ENCODE measurements around the gene SAPCD2.
"Not testable (repeated sequence)": the region's sequence is repeated elsewhere in the genome, so short reads cannot be mapped to it uniquely, and the experiment has no call there.

The SAPCD2 gene

DNA sequence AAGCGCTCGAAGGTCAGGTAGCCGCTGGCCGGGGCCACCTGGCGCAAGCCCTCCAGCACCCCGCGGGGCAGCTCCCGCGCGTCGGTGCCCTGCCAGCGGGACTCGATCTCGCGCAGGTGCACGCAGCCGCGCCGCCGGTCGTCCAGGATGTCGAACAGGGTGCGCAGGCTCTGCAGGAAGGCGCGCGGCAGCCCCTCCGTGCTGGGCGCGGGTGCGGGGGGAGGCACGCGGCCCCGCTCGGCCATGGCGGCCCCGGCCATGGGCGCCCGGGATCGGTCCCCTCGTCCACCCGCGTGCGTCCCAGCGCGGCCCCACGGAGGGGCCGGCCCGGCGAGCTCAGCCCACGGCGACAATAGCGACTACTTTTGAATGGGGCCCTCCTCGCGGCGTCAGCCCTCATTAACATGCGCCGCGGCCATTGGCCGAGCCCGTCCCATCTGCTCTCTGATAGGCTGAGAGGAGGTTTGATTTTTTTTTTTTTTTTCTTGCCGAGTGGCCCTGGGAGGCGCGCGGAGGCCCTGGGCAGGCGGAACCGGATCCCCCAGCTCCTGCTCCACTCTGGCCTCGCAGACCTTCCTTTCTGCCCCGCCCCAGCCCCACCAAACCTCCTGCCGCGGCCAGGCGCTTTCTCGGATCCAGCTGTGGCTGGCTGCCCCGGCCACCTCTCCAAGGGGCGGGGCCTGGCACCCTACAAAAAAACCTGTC lies at the start of gene SAPCD2:
Gene SAPCD2, minus strand, starts transcription at position 357 of the 705 bp plus-strand sequence. Its CDS starts 97 bp downstream, at position 260.
- DNase-seq (ENCODE audit: low spot score): peak; percentile 93

DNA sequence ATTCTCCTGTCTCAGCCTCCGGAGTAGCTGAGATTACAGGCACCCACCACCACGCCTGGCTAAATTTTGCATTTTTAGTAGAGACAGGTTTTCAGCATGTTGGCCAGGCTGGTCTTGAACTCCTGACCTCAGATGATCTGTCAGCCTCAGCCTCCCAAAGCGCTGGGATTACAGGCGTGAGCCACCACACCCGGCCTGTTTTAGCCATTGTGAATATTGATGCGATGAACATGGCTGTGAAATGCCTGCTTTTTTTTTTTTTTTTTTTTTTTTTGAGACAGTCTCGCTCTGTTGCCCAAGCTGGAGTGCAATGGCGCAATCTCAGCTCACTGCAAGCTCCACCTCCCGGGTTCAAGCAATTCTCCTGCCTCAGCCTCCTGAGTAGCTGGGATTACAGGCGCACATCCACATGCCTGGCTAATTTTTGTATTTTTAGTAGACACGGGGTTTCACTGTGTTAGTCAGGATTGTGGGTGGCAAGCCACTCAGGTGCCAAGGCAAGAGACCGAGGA lies 47.8 kb upstream of the SAPCD2 start:
- DNase-seq (ENCODE audit: low spot score): not testable (repeated sequence)

DNA sequence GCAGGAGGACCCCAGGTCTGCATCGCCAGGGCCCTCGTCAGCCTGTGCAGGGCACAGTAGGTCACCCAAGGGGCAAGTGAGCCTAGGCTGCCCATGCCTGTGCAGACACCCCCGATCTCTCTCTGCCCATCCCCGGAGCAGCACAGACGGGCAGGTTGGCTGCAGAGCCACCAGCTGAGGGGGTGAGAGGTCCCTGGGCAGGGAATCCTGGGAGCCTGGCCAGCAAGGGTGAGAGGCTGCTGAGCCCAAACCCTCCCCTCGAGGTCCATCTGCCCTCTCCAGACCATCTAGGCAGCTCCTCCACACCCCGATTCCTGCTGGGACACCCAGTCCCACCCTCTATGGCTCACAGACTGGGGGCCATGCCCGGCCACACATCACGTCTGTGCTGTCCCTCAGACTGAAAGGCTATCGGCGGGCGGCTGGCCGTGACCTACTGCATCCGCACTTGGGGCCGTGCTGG lies 46.9 kb upstream of the SAPCD2 start:
- DNase-seq (ENCODE audit: low spot score): no peak

GRCh38 chr9:137116728-137117127 lies 46.4 kb upstream of the SAPCD2 start:
- no peak for DNase-seq (ENCODE audit: low spot score)

DNA sequence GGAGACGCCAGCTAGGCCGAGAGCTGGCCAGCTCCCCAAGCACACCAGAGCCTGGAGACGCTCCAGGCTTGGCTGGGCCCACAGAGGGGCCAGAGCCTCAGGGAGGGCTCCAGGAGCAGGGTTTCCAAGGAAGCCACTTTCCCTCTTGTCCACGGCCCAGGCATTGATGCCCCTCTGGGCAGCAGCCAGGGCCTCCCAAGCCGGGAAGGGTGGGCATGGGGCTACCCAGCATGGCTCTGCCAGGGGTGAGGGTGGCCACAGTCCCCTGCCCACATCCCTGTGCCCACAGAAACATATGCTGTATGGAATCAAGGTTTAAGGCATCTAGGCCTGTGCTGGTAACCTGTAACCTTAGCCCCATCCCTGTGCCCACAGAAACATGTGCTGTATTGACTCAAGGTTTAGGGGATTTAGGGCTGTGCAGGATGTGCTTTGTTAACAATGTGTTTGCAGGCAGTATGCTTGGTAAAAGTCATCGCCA lies 45.7 kb upstream of the SAPCD2 start:
- DNase-seq (ENCODE audit: low spot score): no peak

GRCh38 chr9:137115394-137116026 lies 45.2 kb upstream of the SAPCD2 start:
- no peak for DNase-seq (ENCODE audit: low spot score)

DNA sequence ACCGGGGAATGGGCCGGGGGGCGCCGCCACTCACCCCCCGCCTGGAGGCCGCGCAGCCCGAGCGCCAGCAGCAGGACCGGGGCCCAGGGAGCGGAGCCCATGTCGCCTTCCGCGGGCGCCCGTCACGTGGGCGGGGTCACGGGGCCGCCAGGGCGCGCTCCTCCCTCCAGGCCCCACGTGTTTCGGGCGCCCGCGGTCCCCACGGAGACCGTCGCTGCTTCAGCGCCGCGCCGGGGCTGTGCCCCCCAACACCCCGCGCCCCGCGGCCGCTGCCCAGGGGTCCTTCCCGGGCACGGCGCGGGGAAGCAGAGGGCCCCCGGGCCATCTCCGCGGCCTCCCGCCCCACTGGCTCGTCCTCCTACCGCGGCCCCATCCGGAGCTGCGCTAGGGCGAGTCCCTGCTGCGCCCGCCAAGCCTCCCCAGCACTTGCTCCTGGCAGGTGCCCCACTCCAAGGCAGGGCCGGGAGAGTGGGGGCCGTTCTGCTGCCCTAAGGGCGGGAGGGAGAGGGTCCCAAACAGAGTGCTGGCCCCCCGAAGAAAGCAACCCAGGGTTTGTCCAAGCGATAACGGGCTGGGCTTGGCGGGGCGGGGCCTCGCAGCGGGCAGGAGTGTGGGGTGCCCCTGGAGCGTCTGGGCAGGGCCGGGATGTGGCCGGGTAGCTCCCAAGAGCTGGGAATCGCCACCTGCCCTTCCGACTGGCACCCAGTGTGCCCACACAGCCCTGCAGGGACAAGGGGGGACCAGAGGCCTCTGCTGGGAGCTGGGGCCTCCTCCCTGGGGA lies 44.4 kb upstream of the SAPCD2 start, which contains the start of gene DPP7:
Gene DPP7, minus strand, starts transcription at position 121 of the 781 bp plus-strand sequence. Its CDS starts 20 bp downstream, at position 101.
- DNase-seq (ENCODE audit: low spot score): peak; percentile 79

GRCh38 chr9:137114220-137114612 lies 43.9 kb upstream of the SAPCD2 start:
- DNase-seq (ENCODE audit: low spot score): no peak

GRCh38 chr9:137113385-137114159 lies 43.2 kb upstream of the SAPCD2 start:
- DNase-seq (ENCODE audit: low spot score): no peak

DNA sequence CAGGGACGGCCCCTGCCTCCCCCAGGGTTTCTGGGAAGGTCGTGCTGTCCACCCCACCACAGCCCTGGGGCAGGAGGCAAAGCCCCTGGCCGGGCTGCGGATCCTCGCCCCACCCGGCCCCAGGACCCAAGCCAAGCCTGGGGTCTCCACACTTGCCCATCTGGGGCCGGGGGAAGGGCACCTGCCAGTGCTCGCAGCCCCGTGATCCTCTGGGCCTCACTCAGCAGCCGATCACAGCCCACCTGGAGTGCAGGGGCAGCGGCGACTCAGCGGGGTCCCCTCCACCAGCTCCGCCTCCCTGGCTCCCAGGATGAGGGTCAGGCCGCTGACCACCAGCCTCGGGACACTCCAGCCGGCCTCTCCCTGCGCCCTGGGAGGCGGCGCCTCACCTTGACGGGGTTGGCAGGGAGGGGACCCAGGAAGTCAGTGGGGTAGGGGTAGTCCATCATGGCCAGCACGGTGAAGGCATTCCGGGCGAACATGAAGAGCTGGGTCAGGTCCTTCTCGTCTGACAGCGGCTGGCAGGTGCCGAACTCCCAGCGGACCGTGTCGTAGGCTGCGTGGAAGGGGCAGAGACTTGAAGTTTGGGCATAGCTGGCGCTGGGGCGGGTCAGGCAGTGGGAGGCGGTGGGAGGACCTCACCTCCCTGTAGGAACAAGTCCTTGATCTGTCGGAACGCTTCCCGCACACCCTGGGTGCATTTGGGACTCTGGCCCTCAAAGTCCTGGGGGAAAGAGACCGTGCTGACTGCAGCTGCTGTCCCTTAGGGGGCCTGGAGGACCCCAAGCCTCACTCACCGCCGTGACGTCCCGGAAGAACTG lies 42.4 kb upstream of the SAPCD2 start:
- no peak for DNase-seq (ENCODE audit: low spot score)

- DNase-seq (ENCODE audit: low spot score): no peak
Measured at GRCh38 chr9:137111788-137112563, 41.6 kb upstream of the SAPCD2 start.

DNA sequence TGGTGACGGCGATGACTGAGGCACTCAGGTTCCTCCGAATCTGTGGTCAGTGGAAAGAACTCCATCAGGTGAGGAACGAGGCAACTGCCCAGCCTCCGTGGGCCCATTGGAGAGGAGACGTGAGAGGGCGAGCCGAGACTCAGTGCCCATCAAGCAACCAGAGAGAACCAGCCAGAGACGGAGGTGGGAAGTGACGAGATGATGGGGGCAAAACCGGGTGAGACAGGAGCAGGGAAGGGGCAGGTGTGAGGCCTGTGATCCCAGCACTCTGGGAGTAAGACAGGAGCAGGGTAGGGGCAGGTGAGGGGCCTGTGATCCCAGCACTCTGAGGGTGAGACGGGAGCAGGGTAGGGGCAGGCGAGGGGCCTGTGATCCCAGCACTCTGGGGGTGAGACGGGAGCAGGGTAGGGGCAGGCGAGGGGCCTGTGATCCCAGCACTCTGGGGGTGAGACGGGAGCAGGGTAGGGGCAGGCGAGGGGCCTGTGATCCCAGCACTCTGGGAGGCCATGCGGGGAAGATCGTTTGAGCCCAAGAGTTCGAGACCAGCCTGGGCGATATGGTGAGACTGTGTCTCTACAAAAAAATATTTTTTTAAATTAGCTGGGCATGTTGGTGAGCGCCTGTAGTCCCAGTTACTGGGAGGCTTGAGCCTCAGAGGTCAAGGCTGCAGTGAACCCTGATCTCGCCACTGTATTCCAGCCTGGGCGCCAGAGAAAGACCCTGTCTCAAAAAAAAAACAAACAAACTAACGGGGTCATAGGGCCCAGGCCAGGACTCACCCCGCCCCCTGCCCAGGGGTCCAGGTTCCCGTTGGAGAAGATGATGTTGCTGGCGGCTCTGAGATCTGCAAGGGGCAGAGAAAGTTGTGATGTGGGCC lies 40.8 kb upstream of the SAPCD2 start:
- DNase-seq (ENCODE audit: low spot score): no peak

- DNase-seq (ENCODE audit: low spot score): no peak
Measured at GRCh38 chr9:137110147-137110910, 40.0 kb upstream of the SAPCD2 start.

DNA sequence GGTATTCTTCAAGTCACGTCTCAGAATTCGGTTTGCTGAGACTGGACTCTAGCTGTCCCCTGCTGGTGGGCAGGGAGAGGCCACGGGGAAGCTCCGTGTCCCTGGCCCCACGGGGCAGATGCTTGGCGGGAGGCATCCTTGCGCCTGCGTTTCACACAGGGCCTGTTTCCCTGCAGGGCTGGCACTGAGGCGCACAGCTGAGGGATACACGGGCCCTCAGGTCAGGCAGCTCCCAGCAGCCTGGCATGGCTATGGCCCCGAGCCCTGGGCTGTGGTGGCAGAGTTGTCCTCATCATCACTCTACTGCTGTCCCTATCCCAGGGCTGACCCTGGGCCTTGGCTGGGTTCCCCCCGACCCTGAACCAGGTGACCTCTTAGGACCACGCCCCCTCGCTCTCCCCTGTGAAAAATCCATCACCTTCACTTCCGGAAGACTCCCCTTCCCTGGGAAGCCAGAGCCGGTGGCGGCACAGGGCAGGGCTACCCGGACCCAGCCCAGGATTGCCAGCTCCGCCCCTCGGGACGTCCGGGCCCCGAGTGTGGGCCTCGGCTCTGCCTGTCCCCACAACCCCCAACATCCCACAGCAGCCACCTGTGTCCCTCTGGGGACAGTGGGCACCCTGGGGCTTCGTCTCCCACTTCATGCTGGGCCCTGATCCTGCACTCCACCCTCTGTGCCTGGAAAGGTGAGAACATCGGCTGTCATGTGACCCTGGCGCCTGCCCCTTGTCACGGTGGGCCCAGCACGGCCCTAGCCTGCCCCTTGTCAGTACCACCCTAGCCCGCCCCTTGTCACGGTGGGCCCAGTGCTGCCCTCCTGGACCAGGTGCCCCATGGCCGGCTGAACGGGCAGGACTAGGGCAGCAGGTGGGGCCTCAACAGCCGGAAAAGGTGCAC lies 39.1 kb upstream of the SAPCD2 start:
- DNase-seq (ENCODE audit: low spot score): no peak

DNA sequence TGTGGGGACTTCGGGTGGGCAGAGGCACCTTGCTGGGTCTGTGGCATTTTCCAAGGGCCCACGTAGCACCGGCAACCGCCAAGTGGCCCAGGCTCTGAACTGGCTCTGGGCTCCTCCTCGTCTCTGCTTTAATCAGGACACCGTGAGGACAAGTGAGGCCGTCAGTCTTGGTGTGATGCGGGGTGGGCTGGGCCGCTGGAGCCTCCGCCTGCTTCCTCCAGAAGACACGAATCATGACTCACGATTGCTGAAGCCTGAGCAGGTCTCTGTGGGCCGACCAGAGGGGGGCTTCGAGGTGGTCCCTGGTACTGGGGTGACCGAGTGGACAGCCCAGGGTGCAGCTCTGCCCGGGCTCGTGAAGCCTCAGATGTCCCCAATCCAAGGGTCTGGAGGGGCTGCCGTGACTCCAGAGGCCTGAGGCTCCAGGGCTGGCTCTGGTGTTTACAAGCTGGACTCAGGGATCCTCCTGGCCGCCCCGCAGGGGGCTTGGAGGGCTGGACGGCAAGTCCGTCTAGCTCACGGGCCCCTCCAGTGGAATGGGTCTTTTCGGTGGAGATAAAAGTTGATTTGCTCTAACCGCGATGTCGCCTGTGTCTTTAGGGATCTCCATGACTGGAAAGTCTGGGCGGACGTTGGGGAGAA lies 38.4 kb upstream of the SAPCD2 start:
- no peak for DNase-seq (ENCODE audit: low spot score)

GRCh38 chr9:137107982-137108381 lies 37.6 kb upstream of the SAPCD2 start:
- DNase-seq (ENCODE audit: low spot score): no peak
